Activated CD8-positive, alpha-beta T cell treated with anti-CD3 and anti-CD28 coated beads for 36 hours (primary cell): ENCODE data around the gene STYXL1. TPM values are rescaled to one million over a fixed set of nuclear protein-coding genes. Genes with fewer than 3 reads are reported as not detected.
"Not testable (repeated sequence)": the region's sequence is repeated elsewhere in the genome, so short reads cannot be mapped to it uniquely, and the experiment has no call there.

Source experiments
- ATAC-seq: fragments of 200-7000 bp; cut with Tn5 transposase; one replicate; pipeline ENCODE4 v1.10.0; 2021; ENCODE audit warnings: mild to moderate bottlenecking, moderate library complexity
- CTCF ChIA-PET: fragments of 350-600 bp; sonication (Branson Sonifier 250); formaldehyde crosslinking; loops from one replicate; lab custom pipeline; 2021; ENCODE audit warnings: antibody characterized with exemption; lab: Charles Lee
- POLR2A ChIA-PET: fragments of 350-600 bp; sonication (Branson Sonifier 250); formaldehyde crosslinking; loops from one replicate; lab custom pipeline; 2021; ENCODE audit warnings: antibody characterized with exemption; lab: Charles Lee
- DNase-seq: peaks from one replicate; pipeline ENCODE4 v3.0.0-alpha.2; 2020
- H3K27ac Mint-ChIP-seq: one replicate; pipeline ENCODE4 v1.8.0; 2021; ENCODE audit warnings: mild to moderate bottlenecking, mixed read lengths
- H3K27me3 Mint-ChIP-seq: one replicate; pipeline ENCODE4 v1.8.0; 2021; ENCODE audit warnings: mixed read lengths
- H3K36me3 Mint-ChIP-seq: one replicate; pipeline ENCODE4 v1.8.0; 2021; ENCODE audit warnings: low read depth, mixed read lengths
- H3K4me1 Mint-ChIP-seq: one replicate; pipeline ENCODE4 v1.8.0; 2021; ENCODE audit warnings: low read depth, mixed read lengths
- H3K4me3 Mint-ChIP-seq: one replicate; pipeline ENCODE4 v1.8.0; 2021; ENCODE audit warnings: mild to moderate bottlenecking, moderate library complexity, mixed read lengths
- H3K9me3 Mint-ChIP-seq: one replicate; pipeline ENCODE4 v1.8.0; 2021; ENCODE audit warnings: mixed read lengths
- CTCF ChIP-seq: fragments of 200-600 bp; IDR thresholded peaks from one replicate; pipeline ENCODE4 v1.8.0; 2022; ENCODE audit warnings: antibody characterized with exemption, mild to moderate bottlenecking
- intact Hi-C: fragments of 100-400 bp; cut with micrococcal nuclease; formaldehyde crosslinking; loops from one replicate; pipeline ENCODE4 v1.10.0; 2022
- total RNA-seq, 2 experiments: library from RNA; stranded (reverse); gene quantifications; one replicate each; pipeline ENCODE4 v1.2.3, GENCODE V29; 2021

STYXL1 gene
- total RNA-seq, 2 experiments from 2014 or later, result 25.9 to 26.9 TPM

GRCh38 chr7:76089865-76090475, 42.2 kb upstream of the STYXL1 start:
- no peak for DNase-seq
- intact Hi-C loops, result no loop called here
- no peak overlapping the region for H3K27ac Mint-ChIP-seq
- no peaks in the 10 kb centered on the region for H3K9me3 Mint-ChIP-seq
- POLR2A ChIA-PET, result no interaction called here
- H3K4me1 Mint-ChIP-seq, result no peaks in the 10 kb centered on the region
- H3K27me3 Mint-ChIP-seq, result peaks cover 4% of the 10 kb centered on the region
- CTCF ChIA-PET, result no interaction called here
- no peak for ATAC-seq
- no peak overlapping the region for H3K4me3 Mint-ChIP-seq
- no peaks in the 10 kb centered on the region for H3K36me3 Mint-ChIP-seq
- no peak for TF ChIP-seq CTCF

- CTCF ChIA-PET, DNase-seq, H3K36me3 Mint-ChIP-seq, intact Hi-C loops, POLR2A ChIA-PET, H3K27ac Mint-ChIP-seq, ATAC-seq, H3K4me3 Mint-ChIP-seq, H3K4me1 Mint-ChIP-seq, H3K9me3 Mint-ChIP-seq, H3K27me3 Mint-ChIP-seq: not testable (repeated sequence)
Observed at GRCh38 chr7:76087362-76087791, 39.6 kb upstream of the STYXL1 start.

GRCh38 chr7:76086070-76086469, 38.3 kb upstream of the STYXL1 start:
- Mint-ChIP-seq H3K4me1 (no peaks in the 10 kb centered on the region), H3K27ac (no peak overlapping the region), H3K27me3 (peaks cover 5% of the 10 kb centered on the region), H3K36me3 (no peaks in the 10 kb centered on the region), H3K4me3 (no peak overlapping the region), H3K9me3 (no peaks in the 10 kb centered on the region)
- ATAC-seq, result no peak
- no peak for TF ChIP-seq CTCF
- intact Hi-C loops, result no loop called here
- ChIA-PET CTCF (no interaction called here), POLR2A (no interaction called here)
- DNase-seq, result no peak

- POLR2A ChIA-PET, intact Hi-C loops: not testable (repeated sequence)
Observed at GRCh38 chr7:76084115-76084514, 36.3 kb upstream of the STYXL1 start.

GRCh38 chr7:76080204-76080603, 32.4 kb upstream of the STYXL1 start:
- ChIA-PET CTCF (no interaction called here), POLR2A (no interaction called here)
- no peak overlapping the region for H3K27ac Mint-ChIP-seq
- H3K4me3 Mint-ChIP-seq, result no peak overlapping the region
- H3K9me3 Mint-ChIP-seq, result no peaks in the 10 kb centered on the region
- peaks cover 5% of the 10 kb centered on the region for H3K27me3 Mint-ChIP-seq
- no peak for ATAC-seq
- no peaks in the 10 kb centered on the region for H3K36me3 Mint-ChIP-seq
- no peak for TF ChIP-seq CTCF
- intact Hi-C loops, result no loop called here
- no peak for DNase-seq
- peaks cover 11% of the 10 kb centered on the region for H3K4me1 Mint-ChIP-seq

More at GRCh38 chr7:76084115-76084514, 36.3 kb upstream of the STYXL1 start:
- H3K36me3 Mint-ChIP-seq, CTCF ChIA-PET, H3K27me3 Mint-ChIP-seq, H3K4me3 Mint-ChIP-seq, H3K27ac Mint-ChIP-seq, H3K4me1 Mint-ChIP-seq, ATAC-seq, H3K9me3 Mint-ChIP-seq, DNase-seq: not testable (repeated sequence)

- H3K27ac Mint-ChIP-seq, result no peak overlapping the region
- H3K4me3 Mint-ChIP-seq, result no peak overlapping the region
- ATAC-seq (no peak), DNase-seq (no peak)
- ChIA-PET POLR2A (no interaction called here), CTCF (no interaction called here)
- H3K27me3 Mint-ChIP-seq, result peaks cover 1% of the 10 kb centered on the region
- intact Hi-C loops, result no loop called here
- no peaks in the 10 kb centered on the region for H3K9me3 Mint-ChIP-seq
- H3K36me3 Mint-ChIP-seq, result no peaks in the 10 kb centered on the region
- no peak for TF ChIP-seq CTCF
- H3K4me1 Mint-ChIP-seq, result peaks cover 11% of the 10 kb centered on the region
Observed at GRCh38 chr7:76077435-76077834, 29.6 kb upstream of the STYXL1 start.
